ENCODE results near the gene APOL2.
"Not testable (repeated sequence)": the region's sequence is repeated elsewhere in the genome, so short reads cannot be mapped to it uniquely, and the experiment has no call there.

Gene APOL2

DNA sequence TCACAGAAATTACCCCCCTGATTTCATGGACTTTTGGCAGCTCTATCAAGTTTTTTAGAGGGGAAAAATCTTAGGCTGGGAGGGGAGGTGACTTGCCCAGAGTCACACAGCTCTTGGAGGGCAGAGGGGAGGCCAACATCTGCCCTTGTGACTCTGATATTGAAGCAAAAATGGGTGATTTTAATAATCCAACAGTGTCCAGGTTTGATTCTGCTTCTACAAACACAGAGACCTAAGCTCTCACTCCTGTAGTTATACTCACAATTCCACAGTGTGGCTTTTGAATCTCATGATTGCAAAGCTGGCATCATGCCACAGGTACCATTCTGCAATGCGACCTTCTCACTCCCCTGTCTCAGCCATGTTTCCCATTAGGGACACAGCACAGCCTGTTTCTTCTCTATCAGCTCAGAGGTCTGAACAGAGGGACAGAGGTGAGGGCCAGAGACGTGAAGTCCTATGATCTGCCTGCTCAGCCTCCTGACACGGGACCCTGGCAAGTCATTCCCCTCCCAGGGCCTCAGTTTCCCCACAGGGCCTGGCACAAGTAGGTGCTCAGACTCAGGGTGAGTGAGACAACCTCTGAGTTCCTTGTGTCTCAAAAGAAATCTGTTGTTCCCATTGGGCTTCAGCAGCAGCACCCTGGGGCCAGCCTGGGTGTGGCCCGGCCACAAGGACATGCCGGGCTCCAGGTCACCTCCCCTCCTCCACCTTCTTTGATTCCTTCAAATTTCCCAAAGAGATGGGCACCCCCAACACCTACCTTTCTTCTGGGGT is 766 bp downstream of the APOL2 start:
- peak in 3 of 4 experiments; percentile 21 to 44 (median 33) for DNase-seq

DNA sequence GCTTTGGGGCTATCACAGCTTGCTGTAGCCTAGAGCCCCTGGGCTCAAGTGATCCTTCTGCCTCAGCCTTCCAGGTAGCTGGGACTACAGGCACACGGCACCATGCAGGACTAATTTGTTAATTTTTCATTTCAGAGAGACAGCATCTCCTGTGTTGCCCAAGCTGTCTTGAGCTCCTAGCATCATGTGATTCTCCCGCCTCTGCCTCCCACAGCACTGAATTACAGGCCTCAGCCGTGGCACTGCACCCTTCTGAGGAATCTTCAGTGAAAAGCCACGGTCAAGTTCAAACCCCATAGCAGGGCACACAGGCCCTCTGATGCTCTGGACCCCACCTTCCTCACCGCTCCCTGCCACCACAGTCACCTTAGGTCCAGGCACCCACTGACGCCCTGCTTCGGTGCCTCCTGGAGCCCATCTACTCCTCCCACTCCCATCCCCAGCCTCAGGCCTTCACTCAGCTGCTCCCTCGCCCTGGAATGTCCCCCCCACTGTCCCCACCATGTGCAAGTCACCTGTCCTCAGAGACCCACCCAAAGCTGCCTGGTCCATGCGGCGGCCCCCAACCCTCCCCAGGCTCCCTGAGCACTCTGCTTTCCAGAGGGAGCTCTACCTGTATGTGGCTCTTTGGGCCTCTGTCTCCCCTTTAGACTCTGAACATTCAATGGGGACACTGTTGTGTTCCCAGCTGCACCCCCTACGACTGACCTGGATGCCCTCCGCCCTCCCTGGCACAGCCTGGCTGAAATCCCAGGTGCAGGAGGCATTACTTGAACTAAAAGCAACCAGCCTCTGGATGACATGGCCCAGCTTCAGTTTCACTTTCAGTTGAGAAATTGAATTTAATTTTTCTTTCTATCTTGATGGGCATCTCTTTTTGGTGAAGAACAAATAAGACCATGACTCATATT is 1.6 kb downstream of the APOL2 start:
- peak; percentile 39 to 73 (median 69) for DNase-seq

DNA sequence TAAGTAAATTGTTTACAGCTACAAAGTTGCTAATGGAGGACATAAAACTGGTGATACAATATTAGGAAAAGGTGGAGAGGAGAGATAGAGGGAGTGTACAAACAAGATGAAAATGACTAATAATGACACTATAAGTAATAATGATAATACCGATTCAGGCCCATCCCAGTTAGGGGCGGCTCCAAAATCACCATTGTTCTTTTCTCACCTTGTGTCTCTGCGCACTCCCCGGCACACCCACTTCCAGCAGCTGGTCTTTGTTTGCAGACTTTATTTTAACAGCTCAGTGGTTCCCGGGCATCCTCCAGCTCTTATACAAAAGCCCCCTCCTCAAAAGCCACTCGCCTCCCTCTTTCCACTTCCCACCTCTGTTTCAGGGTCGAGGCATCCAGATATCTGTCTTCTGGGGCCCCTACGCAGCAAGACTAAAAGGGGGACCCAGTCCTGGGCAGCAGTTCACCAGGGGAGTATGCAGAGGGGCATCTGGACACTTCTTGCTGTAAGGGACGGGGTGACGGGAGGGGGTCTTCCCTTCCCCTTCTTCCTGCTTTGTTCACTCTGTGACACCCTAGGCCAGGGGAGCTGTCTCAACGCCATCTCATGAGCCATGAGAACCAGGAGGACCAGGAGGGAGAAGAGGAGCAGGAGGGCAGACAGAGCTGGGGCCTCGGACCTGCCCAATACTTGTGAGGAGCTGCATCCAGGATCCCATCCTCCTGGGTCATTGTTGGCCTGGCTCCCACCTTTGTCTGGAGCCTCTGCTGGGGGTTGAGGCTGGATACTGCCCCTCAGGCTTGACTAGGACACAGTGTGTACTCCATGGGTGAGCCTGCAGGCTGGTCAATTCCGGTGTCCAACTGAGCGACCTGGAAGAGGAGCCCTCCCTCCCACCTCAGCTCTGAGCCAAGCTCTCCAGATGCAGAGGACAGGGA is 2.7 kb downstream of the APOL2 start:
- no peak for DNase-seq

- no peak for DNase-seq
These were observed 3.7 kb downstream of the APOL2 start for GRCh38 chr22:36235585-36235984.

DNA sequence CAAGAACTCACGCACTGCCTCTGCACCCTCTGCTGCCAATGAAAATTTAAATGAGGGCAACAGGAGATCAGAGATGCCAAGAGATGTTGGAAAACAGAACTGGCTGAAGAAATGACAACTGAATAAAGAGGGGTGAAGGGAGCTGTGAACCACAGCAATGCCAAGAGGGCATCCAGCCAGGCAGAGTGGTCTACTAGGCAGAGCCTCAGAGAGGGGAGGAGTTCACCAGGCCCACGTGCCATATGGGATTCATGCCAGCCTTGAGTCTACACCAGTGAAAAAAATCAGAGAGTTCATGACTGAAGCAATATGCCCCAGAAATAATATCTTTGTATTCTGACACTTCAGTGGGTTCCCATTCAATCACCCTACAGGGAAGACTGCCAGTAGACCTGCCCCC is 4.4 kb downstream of the APOL2 start:
- DNase-seq, result no peak

GRCh38 chr22:36234213-36234612 is 5.1 kb downstream of the APOL2 start:
- DNase-seq, result no peak

- peak in 1 of 4 experiments; percentile 29 for DNase-seq
These were observed 5.5 kb downstream of the APOL2 start for GRCh38 chr22:36233796-36234195.

- no peak for DNase-seq
These were observed 6.5 kb downstream of the APOL2 start for GRCh38 chr22:36232715-36233401.

GRCh38 chr22:36231051-36231450 is 8.3 kb downstream of the APOL2 start:
- not testable (repeated sequence) for DNase-seq

GRCh38 chr22:36229649-36230048 is 9.7 kb downstream of the APOL2 start:
- not testable (repeated sequence) for DNase-seq

DNA sequence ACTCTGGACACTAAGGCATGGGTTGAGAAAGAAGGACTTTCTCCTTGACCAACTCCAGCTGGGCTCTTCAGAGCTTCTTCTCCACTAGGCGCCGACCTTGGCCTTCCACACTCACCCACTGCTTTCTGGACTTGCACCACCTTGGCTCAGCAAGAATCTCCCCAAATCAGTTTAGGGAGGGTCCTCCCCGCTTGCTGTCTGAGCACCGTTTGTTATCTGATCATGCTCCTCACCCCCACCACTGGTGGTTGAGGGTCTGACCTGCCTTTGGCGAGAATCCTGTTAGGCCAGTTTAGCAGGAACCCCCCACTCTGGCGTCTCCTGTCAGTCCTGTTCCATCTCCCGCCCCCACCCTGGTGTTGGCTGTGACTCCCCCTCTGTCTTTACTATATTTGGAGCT is 10.4 kb downstream of the APOL2 start:
- DNase-seq, result no peak

DNA sequence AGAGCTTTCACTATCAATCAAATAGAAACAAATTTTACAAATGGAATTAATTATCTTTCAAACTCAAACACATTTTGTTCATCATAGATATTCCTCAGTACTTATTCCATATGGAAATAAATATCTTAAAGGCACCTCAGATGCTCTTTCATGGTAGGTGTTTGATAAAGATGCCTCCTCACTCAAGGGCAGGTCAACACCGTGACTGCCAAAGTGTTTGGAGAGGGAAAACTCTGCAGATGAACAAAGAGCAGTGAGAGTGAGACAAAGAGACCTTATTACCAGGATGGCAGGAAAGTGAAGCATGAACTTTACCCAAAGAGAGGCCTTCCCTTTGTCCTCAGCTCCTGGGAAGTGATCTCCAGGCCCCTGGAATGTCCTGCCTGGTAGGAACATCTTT is 11.0 kb downstream of the APOL2 start:
- not testable (repeated sequence) for DNase-seq

GRCh38 chr22:36227806-36228205 is 11.5 kb downstream of the APOL2 start:
- DNase-seq, result no peak

GRCh38 chr22:36227396-36227795 is 11.9 kb downstream of the APOL2 start:
- DNase-seq, result peak in 3 of 4 experiments; percentile 51 to 58 (median 58)

DNA sequence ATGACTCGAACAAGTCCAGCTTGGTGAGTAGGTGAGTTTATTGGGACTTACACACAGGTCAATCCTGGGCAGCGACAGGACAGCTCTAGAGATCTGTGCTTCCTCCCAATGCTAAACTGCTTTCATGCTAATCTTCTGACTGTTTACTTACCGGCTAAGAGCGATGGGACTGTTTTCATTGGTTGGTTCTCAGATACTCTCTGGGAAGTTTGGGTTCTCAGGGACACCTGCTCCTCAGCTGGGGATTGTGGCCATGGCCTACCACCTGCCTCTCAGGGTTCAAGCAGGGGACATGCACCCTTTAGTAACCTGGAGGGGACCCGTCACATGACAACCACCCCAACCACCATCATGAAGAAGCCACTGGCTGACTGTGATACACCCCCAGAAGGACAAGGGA is 13.1 kb downstream of the APOL2 start:
- no peak for DNase-seq

DNA sequence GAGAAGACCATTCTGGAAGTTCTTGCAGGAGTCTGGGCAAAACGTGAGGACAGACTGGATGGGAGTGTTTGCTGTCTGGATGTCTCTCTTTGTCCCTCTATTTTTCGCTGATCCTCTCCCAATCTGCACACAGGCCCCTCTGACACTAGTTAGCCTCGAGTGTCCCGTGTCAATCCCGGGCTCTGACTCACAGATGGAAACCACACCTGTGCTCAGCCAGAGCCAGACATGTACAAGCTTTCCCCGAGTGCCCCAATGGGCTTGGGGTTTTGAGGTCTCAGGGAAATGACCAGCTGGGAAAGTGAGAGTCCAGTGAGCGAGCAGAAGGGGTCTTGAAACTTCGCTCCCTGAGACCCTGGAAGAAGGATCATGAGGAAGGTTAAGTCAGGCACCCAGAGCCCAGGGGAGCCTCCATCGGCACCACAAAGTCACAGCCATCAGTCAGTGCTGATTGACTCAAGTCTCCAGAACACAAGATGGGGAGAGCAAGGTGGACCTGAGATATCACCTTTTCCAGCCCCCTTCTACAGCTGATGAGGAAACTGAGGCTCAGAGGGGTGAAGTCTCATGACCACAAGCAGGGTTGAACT is 13.9 kb downstream of the APOL2 start:
- no peak for DNase-seq

DNA sequence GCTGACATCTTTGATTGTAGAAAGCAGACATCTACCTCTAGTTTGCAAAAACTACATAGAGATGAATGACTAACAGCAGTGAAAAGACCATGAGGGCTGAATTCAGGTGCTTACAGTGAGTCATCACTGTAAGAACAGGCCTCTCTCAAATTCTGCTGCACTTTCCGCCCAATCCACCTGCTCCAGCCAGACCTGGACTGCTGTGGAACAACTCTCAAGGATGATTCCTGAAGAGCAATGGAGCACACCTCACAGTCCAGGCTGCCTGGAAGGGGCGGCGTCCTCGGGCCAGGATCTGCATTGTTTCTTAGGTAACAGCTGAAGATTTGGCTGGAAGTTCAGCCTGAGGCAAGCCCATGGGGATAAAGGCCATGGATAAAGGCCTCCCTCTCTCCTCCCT is 15.1 kb downstream of the APOL2 start:
- DNase-seq, result no peak

- DNase-seq, result no peak
These were observed 15.8 kb downstream of the APOL2 start for GRCh38 chr22:36223504-36223903.

- no peak for DNase-seq
These were observed 16.4 kb downstream of the APOL2 start for GRCh38 chr22:36222887-36223450.

- peak; percentile 47 to 59 (median 52) for DNase-seq
These were observed 17.3 kb downstream of the APOL2 start for GRCh38 chr22:36221799-36222751.

Data from suppressor macrophage (primary cell).